ENCODE data around the gene GOLGA2. TPM values are rescaled to one million over a fixed set of nuclear protein-coding genes. Genes with fewer than 3 reads are reported as not detected.

GOLGA2 gene
- total RNA-seq, 1 experiment from 2014 or later: 188 TPM

DNA sequence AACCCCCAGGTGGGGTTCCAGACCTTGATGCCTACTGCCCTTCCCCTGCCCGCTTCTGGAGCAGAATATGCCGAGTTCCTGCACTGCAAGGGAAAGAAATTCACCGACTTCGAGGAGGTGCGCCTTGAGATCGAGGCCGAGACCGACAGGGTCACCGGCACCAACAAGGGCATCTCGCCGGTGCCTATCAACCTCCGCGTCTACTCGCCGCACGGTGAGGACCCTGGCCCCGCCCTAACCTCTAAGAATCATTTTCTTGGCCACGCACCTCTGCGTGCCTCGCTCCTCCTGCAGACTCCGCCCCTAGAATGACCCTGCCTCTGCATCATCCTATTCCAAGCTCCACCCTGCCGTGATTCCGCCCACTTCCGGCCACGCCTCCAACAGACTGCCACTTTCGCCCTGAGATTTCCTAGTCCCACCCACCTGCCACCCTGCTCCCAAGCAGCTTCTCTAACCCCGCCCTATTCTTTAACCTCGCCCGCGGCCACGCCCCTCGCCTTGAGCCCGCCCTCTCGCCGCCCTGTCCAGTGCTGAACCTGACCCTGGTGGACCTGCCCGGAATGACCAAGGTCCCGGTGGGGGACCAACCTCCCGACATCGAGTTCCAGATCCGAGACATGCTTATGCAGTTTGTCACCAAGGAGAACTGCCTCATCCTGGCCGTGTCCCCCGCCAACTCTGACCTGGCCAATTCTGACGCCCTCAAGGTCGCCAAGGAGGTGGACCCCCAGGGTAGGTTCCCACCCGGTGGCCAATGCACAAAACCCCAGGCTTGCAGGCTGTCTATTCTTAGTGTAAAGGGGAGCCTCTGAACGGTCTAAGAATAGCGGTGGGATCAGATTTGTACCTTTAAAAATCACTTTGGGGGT lies 57.1 kb downstream of the GOLGA2 start:
- Histone ChIP-seq H4K20me1 (ENCODE audit: insufficient read depth) (no peaks in the 10 kb centered on the region), H3K4me1 (replicated peaks; ENCODE audit: insufficient read depth) (peaks cover 10% of the 10 kb centered on the region), H3F3A (ENCODE audit: insufficient read depth, low read depth) (peaks cover 7% of the 10 kb centered on the region; the same call in 1 of the 2 replicates), H3K4me3 (no peak overlapping the region), H3K79me2 (ENCODE audit: low read depth) (no peaks in the 10 kb centered on the region), H3K4me2 (no peak overlapping the region), H2AFZ (no peak overlapping the region), H3K36me3 (ENCODE audit: low read depth) (no peaks in the 10 kb centered on the region), H3K9me3 (ENCODE audit: insufficient read depth, low read depth) (no peaks in the 10 kb centered on the region), H3K9me2 (ENCODE audit: insufficient read depth) (no peaks in the 10 kb centered on the region), H3K27me3 (ENCODE audit: insufficient read depth, low read depth) (no peaks in the 10 kb centered on the region), H3K27ac (no peak overlapping the region)
- BruUV-seq (replicated peaks): no TSS peak
- CTCF ChIA-PET: no interaction called here
- POLR2A ChIA-PET (ENCODE audit: unreplicated experiment): no interaction called here
- intact Hi-C loops (cut with micrococcal nuclease; ENCODE audit: unreplicated experiment): no loop called here
- TF ChIP-seq, protein P1, sequence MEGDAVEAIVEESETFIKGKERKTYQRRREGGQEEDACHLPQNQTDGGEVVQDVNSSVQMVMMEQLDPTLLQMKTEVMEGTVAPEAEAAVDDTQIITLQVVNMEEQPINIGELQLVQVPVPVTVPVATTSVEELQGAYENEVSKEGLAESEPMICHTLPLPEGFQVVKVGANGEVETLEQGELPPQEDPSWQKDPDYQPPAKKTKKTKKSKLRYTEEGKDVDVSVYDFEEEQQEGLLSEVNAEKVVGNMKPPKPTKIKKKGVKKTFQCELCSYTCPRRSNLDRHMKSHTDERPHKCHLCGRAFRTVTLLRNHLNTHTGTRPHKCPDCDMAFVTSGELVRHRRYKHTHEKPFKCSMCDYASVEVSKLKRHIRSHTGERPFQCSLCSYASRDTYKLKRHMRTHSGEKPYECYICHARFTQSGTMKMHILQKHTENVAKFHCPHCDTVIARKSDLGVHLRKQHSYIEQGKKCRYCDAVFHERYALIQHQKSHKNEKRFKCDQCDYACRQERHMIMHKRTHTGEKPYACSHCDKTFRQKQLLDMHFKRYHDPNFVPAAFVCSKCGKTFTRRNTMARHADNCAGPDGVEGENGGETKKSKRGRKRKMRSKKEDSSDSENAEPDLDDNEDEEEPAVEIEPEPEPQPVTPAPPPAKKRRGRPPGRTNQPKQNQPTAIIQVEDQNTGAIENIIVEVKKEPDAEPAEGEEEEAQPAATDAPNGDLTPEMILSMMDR (conservative IDR thresholded peaks at IDR 0.05): no peak
- no peak for TF ChIP-seq EZH2 (IDR thresholded peaks at IDR 0.05; ENCODE audit: low read depth)
- DNase-seq: peak in 1 of 2 experiments; percentile 23

DNA sequence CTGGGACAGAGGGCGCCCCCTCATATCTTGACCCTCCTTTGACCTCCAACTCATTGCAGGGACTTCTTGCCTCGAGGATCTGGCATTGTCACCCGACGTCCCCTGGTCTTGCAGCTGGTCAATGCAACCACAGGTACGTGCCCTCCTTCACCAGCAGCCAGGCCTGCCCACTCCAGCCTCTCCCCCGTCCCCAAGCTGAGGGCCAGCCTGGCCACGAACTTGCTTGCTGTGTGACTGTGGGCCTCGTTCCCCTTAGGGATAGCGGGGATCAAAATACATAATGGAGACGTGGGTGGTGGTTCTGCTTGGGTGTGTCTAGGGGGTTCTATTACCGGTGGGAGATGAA lies 57.7 kb downstream of the GOLGA2 start:
- Histone ChIP-seq H2AFZ (no peak overlapping the region), H3K79me2 (ENCODE audit: low read depth) (no peaks in the 10 kb centered on the region), H3K4me1 (replicated peaks; ENCODE audit: insufficient read depth) (peaks cover 10% of the 10 kb centered on the region), H3K9me2 (ENCODE audit: insufficient read depth) (no peaks in the 10 kb centered on the region), H3K9me3 (ENCODE audit: insufficient read depth, low read depth) (no peaks in the 10 kb centered on the region), H3K27ac (no peak overlapping the region), H3K27me3 (ENCODE audit: insufficient read depth, low read depth) (no peaks in the 10 kb centered on the region), H4K20me1 (ENCODE audit: insufficient read depth) (no peaks in the 10 kb centered on the region), H3K36me3 (ENCODE audit: low read depth) (no peaks in the 10 kb centered on the region), H3F3A (ENCODE audit: insufficient read depth, low read depth) (peaks cover 7% of the 10 kb centered on the region; the same call in 1 of the 2 replicates), H3K4me2 (no peak overlapping the region), H3K4me3 (no peak overlapping the region)
- ChIA-PET CTCF (no interaction called here), POLR2A (ENCODE audit: unreplicated experiment) (no interaction called here)
- DNase-seq: no peak
- BruUV-seq (replicated peaks): no TSS peak
- TF ChIP-seq, protein P1 (conservative IDR thresholded peaks at IDR 0.05): no peak
- TF ChIP-seq EZH2 (IDR thresholded peaks at IDR 0.05; ENCODE audit: low read depth): no peak
- intact Hi-C loops (cut with micrococcal nuclease; ENCODE audit: unreplicated experiment): no loop called here

DNA sequence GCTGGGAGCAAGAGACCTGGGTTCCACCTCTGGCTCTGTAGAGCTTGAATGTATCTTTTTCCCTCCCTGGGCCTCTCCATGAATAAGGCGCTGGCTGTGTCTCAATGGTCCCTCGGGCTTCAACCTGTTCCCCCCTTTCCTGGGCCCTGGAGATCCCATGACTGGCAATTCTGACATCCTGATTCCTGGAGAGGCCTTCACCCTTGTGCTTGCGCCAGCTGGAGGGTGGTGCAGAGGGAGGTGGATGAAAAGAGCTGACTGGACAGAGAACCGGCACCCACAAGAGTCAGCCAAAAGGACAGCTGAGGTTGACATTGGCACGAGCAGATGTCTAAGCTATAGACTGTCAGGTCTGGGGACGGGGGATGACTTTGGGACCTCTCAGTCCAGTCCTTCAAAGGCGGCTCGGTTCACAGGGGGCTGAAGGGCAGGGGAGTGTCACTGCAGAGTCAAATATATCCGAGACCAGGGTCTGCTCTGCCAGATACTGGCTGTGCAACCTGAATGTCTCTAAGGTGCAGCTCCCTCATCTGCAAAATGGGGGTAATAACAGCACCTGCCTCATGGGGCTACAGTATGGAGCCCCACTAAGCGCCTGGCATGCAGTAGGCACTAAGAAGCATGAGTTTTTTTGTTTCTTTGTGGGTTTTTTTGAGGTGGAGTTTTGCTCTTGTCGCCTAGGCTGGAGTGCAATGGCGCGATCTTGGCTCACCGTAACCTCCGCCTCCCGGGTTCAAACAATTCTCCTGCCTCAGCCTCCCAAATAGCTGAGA lies 58.8 kb downstream of the GOLGA2 start:
- Histone ChIP-seq H3K9me2 (ENCODE audit: insufficient read depth) (no peaks in the 10 kb centered on the region), H3K27me3 (ENCODE audit: insufficient read depth, low read depth) (no peaks in the 10 kb centered on the region), H4K20me1 (ENCODE audit: insufficient read depth) (no peaks in the 10 kb centered on the region), H3K9me3 (ENCODE audit: insufficient read depth, low read depth) (no peaks in the 10 kb centered on the region), H3F3A (ENCODE audit: insufficient read depth, low read depth) (peaks cover 7% of the 10 kb centered on the region; the same call in 1 of the 2 replicates), H2AFZ (no peak overlapping the region), H3K4me3 (no peak overlapping the region), H3K79me2 (ENCODE audit: low read depth) (no peaks in the 10 kb centered on the region), H3K27ac (no peak overlapping the region), H3K4me1 (replicated peaks; ENCODE audit: insufficient read depth) (peaks cover 10% of the 10 kb centered on the region), H3K36me3 (ENCODE audit: low read depth) (no peaks in the 10 kb centered on the region), H3K4me2 (no peak overlapping the region)
- TF ChIP-seq EZH2 (IDR thresholded peaks at IDR 0.05; ENCODE audit: low read depth): no peak
- TF ChIP-seq, protein P1 (conservative IDR thresholded peaks at IDR 0.05): no peak
- intact Hi-C loops (cut with micrococcal nuclease; ENCODE audit: unreplicated experiment): no loop called here
- DNase-seq: no peak
- ChIA-PET CTCF (no interaction called here), POLR2A (ENCODE audit: unreplicated experiment) (interaction anchor here (0.5 kb wide), 1 partner anchor 21 kb away, joined by 21 read pairs; no protein-coding TSS in a partner anchor)
- no TSS peak for BruUV-seq (replicated peaks)

Measured in PC-9 (cell line).